Activated CD8-positive, alpha-beta memory T cell treated with anti-CD3 and anti-CD28 coated beads, Interleukin-2, amount 50 U/mL, for 24 hours (primary cell): ENCODE results near the gene DNAJC4.

Experiments used
- DNase-seq: peaks from one replicate; pipeline ENCODE4 v3.0.0-alpha.2; 2020; ENCODE audit errors: extremely low read depth

Gene DNAJC4

DNA sequence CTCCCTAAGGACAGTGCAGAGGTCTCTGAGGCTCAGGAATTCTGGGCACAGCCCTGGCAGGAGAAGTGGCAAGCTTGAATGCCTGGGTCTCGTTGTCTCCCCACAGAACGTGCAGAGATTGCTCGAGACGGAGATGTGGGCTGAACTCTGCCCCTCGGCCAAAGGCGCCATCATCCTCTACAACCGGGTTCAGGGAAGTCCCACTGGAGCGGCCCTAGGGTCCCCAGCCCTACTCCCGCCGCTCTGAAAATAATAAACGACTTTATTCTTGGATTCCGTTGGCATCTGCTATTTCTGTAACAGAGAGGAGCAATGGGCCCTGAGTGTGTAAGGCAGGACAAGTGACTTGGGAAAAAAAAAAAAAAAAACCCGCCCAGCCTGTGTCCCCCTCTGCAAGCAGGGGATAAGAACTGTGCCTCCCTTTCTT lies 591 bp upstream of the DNAJC4 start:
- no peak for DNase-seq

DNA sequence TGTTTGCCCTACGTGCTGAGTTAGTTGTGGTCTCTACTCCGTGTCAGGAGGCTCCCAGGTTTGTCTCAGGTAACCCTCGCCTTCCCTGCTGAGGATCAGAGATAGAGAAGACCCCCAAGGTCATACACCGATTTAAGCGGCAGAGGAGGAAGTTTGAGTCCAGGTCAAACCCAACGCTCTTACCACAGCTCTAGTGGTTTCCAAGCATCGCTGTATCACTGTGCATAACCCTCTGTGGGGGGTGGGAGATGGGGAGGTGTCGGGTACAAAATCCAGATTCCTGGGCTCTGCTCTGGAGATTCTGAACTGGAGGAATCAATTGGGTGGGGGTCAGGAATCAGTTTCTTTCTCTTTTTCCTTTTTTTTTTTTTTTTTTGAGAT lies 627 bp downstream of the DNAJC4 start:
- no peak for DNase-seq

- DNase-seq: no peak
These were observed 1.2 kb downstream of the DNAJC4 start for GRCh38 chr11:64231546-64231945.

GRCh38 chr11:64232182-64232966 lies 2.0 kb downstream of the DNAJC4 start:
- no peak for DNase-seq

- DNase-seq: no peak
These were observed 2.6 kb downstream of the DNAJC4 start for GRCh38 chr11:64232967-64233315.

DNA sequence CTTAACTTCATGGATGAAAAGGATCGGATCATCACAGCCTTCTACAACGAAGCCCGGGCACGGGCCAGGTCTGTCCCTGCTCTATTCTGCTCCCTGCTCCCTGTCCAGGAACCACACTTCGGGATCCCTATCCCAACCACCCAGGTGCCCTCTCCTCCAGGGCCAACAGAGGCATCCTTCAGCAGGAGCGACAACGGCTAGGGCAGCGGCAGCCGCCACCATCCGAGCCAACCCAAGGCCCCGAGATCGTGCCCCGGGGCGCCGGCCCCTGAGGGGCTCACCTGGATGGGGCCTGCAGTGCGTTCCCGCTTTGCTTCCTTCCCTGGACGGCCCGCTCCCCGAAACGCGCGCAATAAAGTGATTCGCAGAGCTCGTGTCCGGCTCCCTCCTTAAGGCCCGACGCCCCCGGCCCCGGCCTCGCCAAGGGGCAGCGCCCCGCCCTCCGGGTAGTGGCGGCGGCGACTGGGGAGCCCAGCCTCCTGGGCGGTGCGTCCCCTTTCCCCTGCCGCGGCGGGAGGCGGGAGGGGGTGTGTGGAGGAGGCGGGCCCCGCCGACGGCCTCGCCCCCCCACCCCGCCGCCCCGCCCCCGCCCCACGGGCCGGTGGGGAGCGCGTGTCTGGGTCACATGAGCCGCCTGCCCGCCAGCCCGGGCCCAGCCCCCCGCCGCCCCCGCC lies 3.7 kb downstream of the DNAJC4 start, which contains the start of gene VEGFB:
Gene VEGFB (plus strand): TSS at position 672 of the 674 bp plus-strand sequence. CDS start 250 bp downstream, outside the sequence.
- DNase-seq: no peak

- DNase-seq: no peak
These were observed 4.5 kb downstream of the DNAJC4 start for GRCh38 chr11:64234647-64235379.

GRCh38 chr11:64235437-64236161 lies 5.3 kb downstream of the DNAJC4 start:
- no peak for DNase-seq

DNA sequence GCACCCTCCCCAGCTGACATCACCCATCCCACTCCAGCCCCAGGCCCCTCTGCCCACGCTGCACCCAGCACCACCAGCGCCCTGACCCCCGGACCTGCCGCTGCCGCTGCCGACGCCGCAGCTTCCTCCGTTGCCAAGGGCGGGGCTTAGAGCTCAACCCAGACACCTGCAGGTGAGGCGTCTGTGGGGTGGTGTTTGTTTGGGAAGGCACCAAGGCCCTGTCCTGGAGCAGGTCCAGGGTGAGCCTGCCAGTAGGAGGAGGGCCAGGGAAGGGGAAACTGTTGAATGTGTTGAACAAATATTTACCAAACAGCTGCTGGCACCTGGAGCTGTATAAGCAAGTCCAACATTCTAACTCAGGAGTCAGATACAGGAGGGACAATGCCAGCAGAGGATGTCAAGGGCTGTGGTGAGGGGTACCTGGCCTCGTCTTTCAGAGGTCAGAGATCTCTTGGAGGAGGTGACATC lies 7.2 kb downstream of the DNAJC4 start:
- DNase-seq: no peak

- DNase-seq: no peak
These were observed 7.7 kb downstream of the DNAJC4 start for GRCh38 chr11:64238076-64238475.

DNA sequence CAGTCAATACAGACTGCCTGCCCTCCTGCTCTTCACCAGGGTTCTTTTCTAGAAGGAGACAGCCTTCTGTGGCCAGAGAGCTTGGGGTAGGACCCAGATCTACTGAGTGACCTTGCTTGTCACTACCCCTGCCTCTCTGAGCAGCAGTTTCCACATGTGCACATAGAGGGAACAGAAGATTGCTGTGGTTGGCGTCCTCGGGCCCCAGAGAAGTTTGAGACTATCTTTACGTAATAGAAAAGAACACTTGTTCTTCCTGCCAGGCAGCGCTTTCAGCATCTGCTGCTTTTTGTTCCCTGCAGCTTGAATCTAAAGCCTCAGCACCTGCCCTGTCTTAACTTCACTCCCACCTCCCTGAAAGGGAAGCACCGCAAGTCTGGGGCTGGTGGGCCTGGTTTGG lies 8.7 kb downstream of the DNAJC4 start:
- no peak for DNase-seq

DNA sequence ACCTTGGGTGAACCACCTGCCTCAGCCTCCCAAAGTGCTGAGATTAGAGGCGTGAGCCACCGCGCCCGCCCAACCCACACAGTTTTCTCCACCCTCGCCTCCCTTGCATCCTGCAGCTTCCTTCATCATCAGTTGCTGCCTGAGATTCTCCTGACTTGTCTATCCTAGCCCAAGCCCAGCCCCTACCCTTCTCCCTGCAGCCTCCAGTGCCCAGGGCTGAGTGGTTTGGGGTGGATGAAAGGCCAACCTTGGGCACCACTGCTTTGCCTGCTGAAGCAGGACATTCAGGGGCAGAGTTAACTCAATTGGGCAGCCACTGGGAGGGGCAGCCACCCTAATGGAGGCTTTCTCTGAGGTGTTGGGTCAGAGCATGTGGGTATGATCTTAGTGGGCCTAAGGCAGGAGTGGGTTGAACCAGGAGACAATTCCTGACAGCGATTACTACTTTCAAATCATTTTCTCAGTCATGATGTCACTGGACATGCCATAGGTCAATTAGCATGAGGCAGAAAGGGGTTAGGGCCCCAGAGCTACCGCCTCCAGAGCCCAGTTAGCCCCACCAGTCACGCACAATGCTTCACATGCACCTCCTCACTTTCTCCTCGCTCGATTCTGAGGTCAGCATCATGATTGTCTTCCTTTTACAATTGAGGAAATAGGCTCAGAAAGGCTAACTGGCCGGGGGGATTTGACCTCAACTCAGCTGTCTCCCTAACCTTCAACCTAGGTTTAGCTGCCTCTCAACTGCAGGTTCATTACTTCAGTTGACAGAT lies 9.5 kb downstream of the DNAJC4 start:
- DNase-seq: no peak

DNA sequence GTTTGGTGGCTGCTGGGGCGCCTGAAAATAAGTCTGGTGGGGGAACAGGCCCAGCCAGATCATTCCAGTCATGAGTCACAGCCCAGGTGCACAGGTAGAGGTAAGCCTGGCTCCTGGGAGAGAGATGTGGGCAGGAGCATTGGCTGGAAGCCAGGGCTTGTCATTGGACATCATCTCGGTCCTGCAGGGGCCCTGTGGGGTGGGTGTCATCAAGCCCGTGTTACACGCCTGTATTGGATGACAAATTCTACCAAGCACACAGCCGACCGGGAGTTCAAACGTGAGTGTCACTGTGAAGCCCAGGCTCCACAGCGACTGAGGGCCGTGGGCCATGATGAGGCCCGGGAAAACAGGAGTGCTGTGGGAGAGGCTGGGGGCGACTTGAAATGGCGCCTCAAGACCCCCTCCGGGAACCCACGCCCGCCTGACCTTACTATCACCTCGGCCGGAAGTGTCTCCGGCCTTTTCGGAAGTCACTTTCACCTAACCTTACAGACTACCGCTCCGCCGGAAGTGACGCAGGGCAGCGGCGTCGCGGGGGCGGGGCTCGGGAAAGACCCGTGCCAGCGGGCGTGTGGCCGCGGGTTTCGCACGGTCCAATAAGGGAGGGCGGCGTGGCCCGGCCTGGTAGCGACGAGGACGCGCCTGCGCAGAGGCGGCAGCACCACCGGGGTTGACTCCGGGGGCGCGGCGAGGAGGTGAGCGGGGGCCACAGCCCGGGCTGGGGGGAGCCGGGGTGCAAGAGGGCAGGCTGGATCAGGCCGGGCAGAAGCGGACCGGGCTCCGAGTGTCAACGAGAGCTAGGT lies 10.3 kb downstream of the DNAJC4 start, which contains the start of gene FKBP2:
Gene FKBP2 (plus strand): TSS at position 661 of the 806 bp plus-strand sequence. CDS start 1,293 bp downstream, outside the sequence.
- peak; percentile 86 for DNase-seq

DNA sequence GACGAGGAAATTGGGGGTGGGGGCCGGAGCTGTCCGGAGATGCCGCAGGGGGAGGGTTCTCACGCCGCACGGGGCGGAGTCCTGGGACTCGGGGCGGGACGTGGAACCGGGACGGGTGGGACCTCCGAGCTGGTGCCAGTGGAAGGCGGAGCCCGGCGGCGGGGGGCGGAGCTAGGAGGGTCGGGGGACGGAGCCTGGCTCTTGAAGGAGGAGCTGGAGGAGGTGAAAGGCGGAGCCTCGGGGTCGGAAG lies 10.8 kb downstream of the DNAJC4 start:
- peak; percentile 98 for DNase-seq

DNA sequence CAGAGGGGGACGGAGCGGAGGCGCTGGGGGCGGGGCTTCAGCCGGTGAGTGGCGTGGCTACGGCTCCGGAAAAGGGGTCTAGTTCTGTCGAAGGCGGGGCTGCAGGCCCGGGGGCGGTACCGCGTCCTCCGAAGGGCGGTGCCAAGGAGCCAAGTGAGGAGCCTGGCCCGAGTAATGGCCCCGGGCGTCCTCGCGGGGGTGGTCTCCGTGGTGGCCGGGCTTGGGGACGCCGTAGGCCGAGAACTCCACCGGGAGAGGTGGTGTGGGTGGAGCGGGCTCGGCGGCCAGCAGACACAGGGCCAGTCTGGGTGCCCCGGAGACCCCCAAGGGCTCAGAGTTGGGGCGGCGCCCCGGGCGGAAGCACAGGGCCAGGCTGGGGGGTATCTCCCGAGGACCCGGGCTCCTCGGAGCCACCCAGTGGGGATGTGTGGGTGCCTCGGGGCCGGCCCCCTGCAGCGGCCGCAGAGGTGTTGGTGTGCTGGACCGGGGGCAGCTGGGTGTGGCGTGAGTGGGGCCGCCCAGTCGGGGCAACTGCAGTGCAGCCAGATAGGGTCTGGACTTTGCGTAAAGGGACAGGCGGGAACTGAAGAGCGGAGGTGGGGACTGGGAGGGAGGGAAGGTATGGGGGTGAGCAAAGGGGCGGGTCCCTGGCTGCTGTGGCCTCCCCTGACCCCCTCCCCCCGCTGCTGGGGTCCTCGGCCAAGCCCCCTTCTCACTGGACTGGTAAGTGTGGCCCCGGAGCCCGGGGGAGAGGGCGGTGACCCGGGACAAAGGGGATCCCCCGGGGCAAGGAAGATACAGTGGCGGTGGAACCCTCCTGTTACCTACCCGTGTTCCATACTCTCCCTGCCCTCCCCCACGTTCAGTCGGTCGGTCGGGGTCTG lies 11.4 kb downstream of the DNAJC4 start:
- no peak for DNase-seq

- no peak for DNase-seq
These were observed 13.0 kb downstream of the DNAJC4 start for GRCh38 chr11:64243236-64243854.

- no peak for DNase-seq
These were observed 13.8 kb downstream of the DNAJC4 start for GRCh38 chr11:64244107-64244506.

- no peak for DNase-seq
These were observed 14.6 kb downstream of the DNAJC4 start for GRCh38 chr11:64244966-64245365.

GRCh38 chr11:64245401-64245796 lies 15.1 kb downstream of the DNAJC4 start:
- DNase-seq: no peak
